H1 (cell line): Measurements from ENCODE around the gene ALPP. TPM values are rescaled to one million over a fixed set of nuclear protein-coding genes. Genes with fewer than 3 reads are reported as not detected.
A peak's percentile ranks its signal among the peaks of the same experiment; 100 is the strongest.

Source experiments
- CTCF ChIA-PET: fragments of 300-600 bp; sonication (Branson Sonifier 250); formaldehyde crosslinking; loops from one replicate; lab custom pipeline; 2021; ENCODE audit not compliant: partially characterized antibody; lab: Charles Lee
- POLR2A ChIA-PET: fragments of 300-600 bp; sonication (Branson Sonifier 250); formaldehyde crosslinking; loops from one replicate; lab custom pipeline; 2021; ENCODE audit warnings: inconsistent platforms; ENCODE audit not compliant: partially characterized antibody; lab: Charles Lee
- DNase-seq, 2 experiments: peaks; one replicate each; pipeline versions ENCODE4 v3.0.0 to v3.0.0-alpha.2; 2010 to 2022; ENCODE audit warnings: low spot score in 2 of 2, low read depth in 1 of 2, mixed read lengths in 1 of 2
- FAIRE-seq: peaks from 2 replicates; lab custom pipeline; 2011; peaks lifted over from hg19 to GRCh38; lab: Jason Lieb, UNC
- H2AFZ ChIP-seq: 2 replicates; pipeline ENCODE4 v1.8.1; 2012; ENCODE audit warnings: low read length, inconsistent platforms
- H2AK5ac ChIP-seq: 2 replicates; pipeline ENCODE4 v1.6.1; 2013; ENCODE audit warnings: low read depth, low read length
- H2BK120ac ChIP-seq: replicated peaks from 2 replicates; pipeline ENCODE3; 2013; ENCODE audit warnings: low read depth, low read length, inconsistent platforms
- H2BK12ac ChIP-seq: 2 replicates; pipeline ENCODE4 v1.6.1; 2013; ENCODE audit warnings: low read depth, low read length
- H2BK15ac ChIP-seq: 2 replicates; pipeline ENCODE4 v1.6.1; 2013; ENCODE audit warnings: low read length
- H2BK20ac ChIP-seq: 2 replicates; pipeline ENCODE4 v1.6.1; 2013; ENCODE audit warnings: low read length
- H2BK5ac ChIP-seq: 2 replicates; pipeline ENCODE4 v1.6.1; 2013; ENCODE audit warnings: low read depth, low read length
- H3K14ac ChIP-seq: 2 replicates; pipeline ENCODE4 v1.6.1; 2013; ENCODE audit warnings: inconsistent platforms; ENCODE audit not compliant: insufficient read length
- H3K18ac ChIP-seq: 2 replicates; pipeline ENCODE4 v1.6.1; 2013; ENCODE audit warnings: low read length; ENCODE audit errors: extremely low read depth
- H3K23ac ChIP-seq: 2 replicates; pipeline ENCODE4 v1.6.1; 2013; ENCODE audit warnings: inconsistent platforms; ENCODE audit not compliant: insufficient read length
- H3K23me2 ChIP-seq: 2 replicates; pipeline ENCODE4 v1.6.1; 2013; ENCODE audit warnings: low read depth, low read length
- H3K27ac ChIP-seq: 2 replicates; pipeline ENCODE4 v1.6.1; 2011; ENCODE audit warnings: low read depth, low read length, inconsistent platforms
- H3K27me3 ChIP-seq, 4 experiments: replicated peaks in 1 of 4; 1 replicate in 1 of 4; 2 replicates in 3 of 4; pipeline versions ENCODE4 v1.6.1 to v1.8.1; 2011 to 2013; ENCODE audit warnings: low read length in 3 of 4, mild to moderate bottlenecking in 3 of 4, inconsistent platforms in 2 of 4, mixed read lengths in 2 of 4, moderate library complexity in 1 of 4; ENCODE audit not compliant: control insufficient read depth in 3 of 4, insufficient read depth in 3 of 4; ENCODE audit errors: extremely low read depth in 1 of 4
- H3K36me3 ChIP-seq, 4 experiments: 2 replicates each; pipeline versions ENCODE4 v1.6.1 to v1.8.1; 2011 to 2013; ENCODE audit warnings: mild to moderate bottlenecking in 4 of 4, low read length in 3 of 4, moderate library complexity in 2 of 4, control low read depth in 1 of 4, inconsistent platforms in 1 of 4; ENCODE audit not compliant: insufficient read depth in 4 of 4, control insufficient read depth in 2 of 4
- H3K4ac ChIP-seq: replicated peaks from 2 replicates; pipeline ENCODE3; 2013; ENCODE audit warnings: low read length, low read depth, mixed read lengths, inconsistent platforms; ENCODE audit not compliant: insufficient read length
- H3K4me1 ChIP-seq, 4 experiments: replicated peaks in 1 of 4; 1 replicate in 1 of 4; 2 replicates in 3 of 4; pipeline versions ENCODE4 v1.6.1 to v1.8.1; 2011 to 2013; ENCODE audit warnings: low read length in 3 of 4, inconsistent platforms in 2 of 4, mixed read lengths in 1 of 4; ENCODE audit not compliant: insufficient read depth in 4 of 4, control insufficient read depth in 3 of 4
- H3K4me2 ChIP-seq, 2 experiments: 2 replicates each; pipeline versions ENCODE4 v1.6.1 to v1.8.1; 2011 to 2013; ENCODE audit warnings: low read depth in 2 of 2, low read length in 2 of 2, control low read depth in 1 of 2, inconsistent platforms in 1 of 2, mild to moderate bottlenecking in 1 of 2; ENCODE audit not compliant: insufficient read depth in 1 of 2
- H3K4me3 ChIP-seq, 4 experiments: fragments of 200-600, 300-600 bp in 1 of 4; sonication (generic), shearing (Covaris generic), sonication (Bioruptor Twin) in 1 of 4; 2 replicates each; pipeline versions ENCODE4 v1.5.1 to v1.8.1; 2011 to 2016; ENCODE audit warnings: low read length in 4 of 4, low read depth in 3 of 4, control low read depth in 2 of 4, inconsistent platforms in 2 of 4, mild to moderate bottlenecking in 2 of 4, mixed read lengths in 1 of 4, moderate library complexity in 1 of 4; ENCODE audit not compliant: insufficient read depth in 2 of 4; ENCODE audit errors: extremely low read depth in 1 of 4
- H3K56ac ChIP-seq: replicated peaks from 2 replicates; pipeline ENCODE3; 2013; ENCODE audit warnings: low read depth, mild to moderate bottlenecking, mixed read lengths, low read length, inconsistent platforms; ENCODE audit not compliant: insufficient read length
- H3K79me1 ChIP-seq: 2 replicates; pipeline ENCODE4 v1.6.1; 2013; ENCODE audit warnings: low read depth, low read length, control low read depth
- H3K79me2 ChIP-seq, 2 experiments: 2 replicates each; pipeline versions ENCODE4 v1.6.1 to v1.8.1; 2012 to 2013; ENCODE audit warnings: low read length in 2 of 2, mild to moderate bottlenecking in 2 of 2, inconsistent platforms in 1 of 2; ENCODE audit not compliant: insufficient read depth in 2 of 2, control insufficient read depth in 1 of 2
- H3K9ac ChIP-seq, 4 experiments: replicated peaks in 1 of 4; 1 replicate in 1 of 4; 2 replicates in 3 of 4; pipeline versions ENCODE4 v1.6.1 to v1.8.1; 2011 to 2013; ENCODE audit warnings: low read depth in 3 of 4, low read length in 3 of 4, control low read depth in 2 of 4, mild to moderate bottlenecking in 2 of 4, moderate library complexity in 2 of 4, inconsistent platforms in 1 of 4; ENCODE audit errors: extremely low read depth in 1 of 4
- H3K9me3 ChIP-seq, 2 experiments: 2 replicates each; pipeline versions ENCODE4 v1.6.1 to v1.8.1; 2012 to 2013; ENCODE audit warnings: mild to moderate bottlenecking in 2 of 2, moderate library complexity in 2 of 2, control low read depth in 1 of 2, inconsistent platforms in 1 of 2, low read depth in 1 of 2, low read length in 1 of 2, mixed read lengths in 1 of 2; ENCODE audit not compliant: insufficient read depth in 2 of 2
- H4K20me1 ChIP-seq, 2 experiments: replicated peaks in 1 of 2; 2 replicates each; pipeline versions ENCODE3 to v1.8.1; 2011 to 2013; ENCODE audit warnings: inconsistent platforms in 2 of 2, low read length in 2 of 2, mild to moderate bottlenecking in 1 of 2; ENCODE audit not compliant: insufficient read depth in 2 of 2, control insufficient read depth in 1 of 2
- H4K5ac ChIP-seq: 2 replicates; pipeline ENCODE4 v1.6.1; 2013; ENCODE audit warnings: low read length, low read depth, mixed read lengths, inconsistent platforms; ENCODE audit not compliant: insufficient read length
- H4K8ac ChIP-seq: 2 replicates; pipeline ENCODE4 v1.8.0; 2013; ENCODE audit warnings: mild to moderate bottlenecking, moderate library complexity, low read length, inconsistent platforms; ENCODE audit not compliant: insufficient read depth; ENCODE audit errors: extremely low read depth
- H4K91ac ChIP-seq: replicated peaks from 2 replicates; pipeline ENCODE3; 2013; ENCODE audit warnings: low read length, mixed read lengths, inconsistent platforms; ENCODE audit not compliant: insufficient read length
- FOSL1 ChIP-seq: IDR thresholded peaks from 2 replicates; pipeline ENCODE4 v1.6.1; 2011; ENCODE audit warnings: mild to moderate bottlenecking, low read depth, low read length, moderate library complexity; ENCODE audit not compliant: insufficient read depth
- JUN ChIP-seq: IDR thresholded peaks from 2 replicates; pipeline ENCODE4 v1.6.1; 2011; ENCODE audit warnings: low read depth, mild to moderate bottlenecking, improper control_type of control experiment, low read length
- SP2 ChIP-seq: IDR thresholded peaks from 2 replicates; pipeline ENCODE4 v1.6.1; 2012; ENCODE audit warnings: mild to moderate bottlenecking, low read length, inconsistent platforms
- TBP ChIP-seq: IDR thresholded peaks from 2 replicates; pipeline ENCODE4 v1.6.1; 2011; ENCODE audit warnings: low read depth, low read length, improper control_type of control experiment
- ZNF274 ChIP-seq: IDR thresholded peaks from 2 replicates; pipeline ENCODE4 v1.7.0; 2012; ENCODE audit warnings: low read length, borderline replicate concordance; ENCODE audit errors: extremely low read depth
- WGBS, 2 experiments: shearing (Covaris generic) in 1 of 2; methylation state at CpG; one replicate each; pipeline versions ENCODE4 v1.1.6 to v1.1.7; 2013 to 2015; ENCODE audit warnings: low lambda C conversion rate in 2 of 2, mixed read lengths in 2 of 2, inconsistent platforms in 1 of 2, low coverage in 1 of 2, missing lambda C conversion rate in 1 of 2; ENCODE audit not compliant: insufficient replicate concordance in 2 of 2, insufficient coverage in 1 of 2, insufficient read length in 1 of 2; ENCODE audit errors: extremely low coverage in 1 of 2, missing lambda C conversion rate in 1 of 2; 5-methylcytosine and 5-hydroxymethylcytosine counted together
- polyA plus RNA-seq, 7 experiments: library from polyadenylated mRNA; depleted of rRNA in 3 of 7; stranded (reverse) in 5 of 7; unstranded in 2 of 7; fragments of >200 nt in 5 of 7; fragments of 200-250 nt in 2 of 7; gene quantifications; 1 replicate in 5 of 7; 2 replicates in 1 of 7; 4 replicates in 1 of 7; pipeline versions ENCODE4 v1.2.1 to v1.2.3, GENCODE V29; 2011 to 2013; ENCODE audit warnings: missing spikeins in 2 of 7, mixed read lengths in 2 of 7
- total RNA-seq: library from RNA; stranded (reverse); fragmentation: NEBNext Ultra II Directional; extraction: Animal tissue kit (Norgen Biotek cat#: 25700); gene quantifications from 2 replicates; pipeline ENCODE4 v1.2.1, GENCODE V29; 2021
- TF ChIP-seq, protein P1 (sequence below): IDR thresholded peaks from 2 replicates; pipeline ENCODE4 v1.6.1; 2011; ENCODE audit warnings: low read depth, mild to moderate bottlenecking, low read length; ENCODE audit not compliant: insufficient read depth

ALPP gene
- total and polyA plus RNA-seq, 2 of the 8 experiments (the other 6 are each of a cell fraction or from before 2014, with no cell fraction given): 0.15 TPM

DNA sequence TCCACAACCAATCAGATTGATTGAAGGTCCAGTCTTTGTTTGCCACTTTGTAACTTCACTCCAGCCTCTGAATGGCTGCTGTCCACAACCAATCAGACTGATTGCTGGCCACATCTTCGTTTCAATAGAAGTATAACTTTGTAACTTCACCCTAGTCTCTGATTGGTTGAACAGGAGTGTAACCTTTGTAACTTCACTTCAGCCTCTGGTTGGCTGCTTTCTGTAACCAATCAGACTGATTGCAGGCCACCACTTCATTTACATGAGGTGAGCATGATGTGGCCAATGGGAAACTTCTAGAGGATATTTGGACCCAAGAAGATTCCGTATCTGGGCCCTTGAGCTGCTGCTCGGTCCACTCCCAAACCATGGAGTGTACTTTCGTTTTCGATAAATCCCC, 16.9 kb upstream of the ALPP start:
- no peaks in the 10 kb centered on the region for H3K9me3 ChIP-seq
- H3K36me3 ChIP-seq: no peaks in the 10 kb centered on the region
- H3K27me3 ChIP-seq: no peaks in the 10 kb centered on the region
- H2AFZ ChIP-seq: no peak overlapping the region
- whole genome bisulfite sequencing, 2 experiments: 85% methylated on average over 5 of the region's 5 CpGs; no CpG with 5 or more reads in 1 of the 2 experiments
- no peak overlapping the region for H3K9ac ChIP-seq
- no peaks in the 10 kb centered on the region for H4K20me1 ChIP-seq
- H2AK5ac ChIP-seq: no peak overlapping the region
- H4K91ac ChIP-seq: no peak overlapping the region
- no peak for DNase-seq
- no peaks in the 10 kb centered on the region for H3K79me2 ChIP-seq
- ChIA-PET POLR2A (interaction anchor here (2.0 kb wide), 1 partner anchor 25 kb away, joined by 4 read pairs; no protein-coding TSS in a partner anchor), CTCF (interaction anchor here (0.7 to 9.5 kb wide), 7 partner anchors 10 to 83 kb away, joined by 3 to 88 read pairs (median 6); partner anchors contain the start of gene ALPP)
- H3K23me2 ChIP-seq: no peaks in the 10 kb centered on the region
- H4K5ac ChIP-seq: no peak overlapping the region
- no peak overlapping the region for H4K8ac ChIP-seq
- no peak overlapping the region for H3K4ac ChIP-seq
- TF ChIP-seq, protein P1, sequence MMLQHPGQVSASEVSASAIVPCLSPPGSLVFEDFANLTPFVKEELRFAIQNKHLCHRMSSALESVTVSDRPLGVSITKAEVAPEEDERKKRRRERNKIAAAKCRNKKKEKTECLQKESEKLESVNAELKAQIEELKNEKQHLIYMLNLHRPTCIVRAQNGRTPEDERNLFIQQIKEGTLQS: no peak
- TF ChIP-seq TBP (no peak), SP2 (no peak), FOSL1 (no peak), JUN (no peak), ZNF274 (no peak)
- H3K23ac ChIP-seq: no peak overlapping the region
- H3K4me3 ChIP-seq: no peak overlapping the region
- no peak overlapping the region for H3K4me2 ChIP-seq
- H3K56ac ChIP-seq: no peak overlapping the region
- no peak overlapping the region for H2BK12ac ChIP-seq
- no peak overlapping the region for H3K27ac ChIP-seq
- H3K4me1 ChIP-seq: peaks cover 0 to 8% (median 1%) of the 10 kb centered on the region in 4 experiments; a peak in 4 of 7 replicates
- no peak overlapping the region for H2BK5ac ChIP-seq
- H3K79me1 ChIP-seq: no peaks in the 10 kb centered on the region
- H2BK15ac ChIP-seq: 0 out of 2 replicates have a peak overlapping the region, but pooled peaks have one; percentile 5
- H3K18ac ChIP-seq: no peak overlapping the region
- FAIRE-seq: no peak
- no peak overlapping the region for H2BK120ac ChIP-seq
- no peak overlapping the region for H2BK20ac ChIP-seq
- H3K14ac ChIP-seq: no peak overlapping the region
